OCI-LY3 (cell line): ENCODE measurements around the gene SLC16A11.
"Not testable (repeated sequence)": the region's sequence is repeated elsewhere in the genome, so short reads cannot be mapped to it uniquely, and the experiment has no call there.

Experiments used
- H2AFZ ChIP-seq: fragments of 200-600, 300-600 bp; shearing (Covaris generic); 2 replicates; pipeline ENCODE4 v1.6.0; 2014; ENCODE audit warnings: antibody characterized with exemption, low read depth, low read length
- H3K27ac ChIP-seq: fragments of 200-600, 300-600 bp; sonication (generic); 2 replicates; pipeline ENCODE4 v1.5.1; 2014; ENCODE audit warnings: mild to moderate bottlenecking, low read length, moderate library complexity, mixed read lengths
- H3K27me3 ChIP-seq: fragments of 200-600, 300-600 bp; sonication (generic); 2 replicates; pipeline ENCODE4 v1.6.1; 2014; ENCODE audit warnings: low read depth, low read length, mixed read lengths
- H3K36me3 ChIP-seq: fragments of 200-600, 300-600 bp; sonication (generic); replicated peaks from 2 replicates; pipeline ENCODE3; 2014; ENCODE audit warnings: low read depth, low read length, mixed read lengths
- H3K4me1 ChIP-seq: fragments of 300-600, 200-600 bp; sonication (generic); 2 replicates; pipeline ENCODE4 v1.6.1; 2014; ENCODE audit warnings: low read length, mixed read lengths
- H3K4me2 ChIP-seq: fragments of 200-600, 300-600 bp; sonication (generic); 2 replicates; pipeline ENCODE4 v1.6.1; 2014; ENCODE audit warnings: low read length, mixed read lengths
- H3K4me3 ChIP-seq: fragments of 300-600, 200-600 bp; sonication (generic); 2 replicates; pipeline ENCODE4 v1.5.1; 2014; ENCODE audit warnings: antibody characterized with exemption, mild to moderate bottlenecking, low read length, moderate library complexity
- H3K79me2 ChIP-seq: fragments of 300-600, 200-600 bp; shearing (Covaris generic); 2 replicates; pipeline ENCODE4 v1.6.1; 2014; ENCODE audit warnings: mild to moderate bottlenecking, low read length, mixed read lengths
- H3K9ac ChIP-seq: fragments of 300-600, 200-600 bp; shearing (Covaris generic); 2 replicates; pipeline ENCODE4 v1.6.0; 2014; ENCODE audit warnings: mild to moderate bottlenecking, low read length, moderate library complexity
- H3K9me3 ChIP-seq: fragments of 200-600, 300-600 bp; shearing (Covaris generic); 2 replicates; pipeline ENCODE4 v1.6.1; 2014; ENCODE audit warnings: low read length, mixed read lengths; ENCODE audit not compliant: insufficient read depth
- H4K20me1 ChIP-seq: fragments of 200-600, 300-600 bp; sonication (generic); 2 replicates; pipeline ENCODE4 v1.6.1; 2016; ENCODE audit warnings: low read length, mixed read lengths; ENCODE audit not compliant: insufficient read depth
- CTCF ChIP-seq: fragments of 200-600, 300-600 bp; sonication (generic); IDR thresholded peaks from 2 replicates; pipeline ENCODE4 v1.5.1; 2014; ENCODE audit warnings: antibody characterized with exemption, low read length, low read depth
- EZH2phosphoT487 ChIP-seq: fragments of 200-600 bp; shearing (Covaris generic); IDR thresholded peaks from 2 replicates; pipeline ENCODE4 v1.6.1; 2018; ENCODE audit warnings: antibody characterized with exemption, mixed run types, low read depth

SLC16A11 gene

DNA sequence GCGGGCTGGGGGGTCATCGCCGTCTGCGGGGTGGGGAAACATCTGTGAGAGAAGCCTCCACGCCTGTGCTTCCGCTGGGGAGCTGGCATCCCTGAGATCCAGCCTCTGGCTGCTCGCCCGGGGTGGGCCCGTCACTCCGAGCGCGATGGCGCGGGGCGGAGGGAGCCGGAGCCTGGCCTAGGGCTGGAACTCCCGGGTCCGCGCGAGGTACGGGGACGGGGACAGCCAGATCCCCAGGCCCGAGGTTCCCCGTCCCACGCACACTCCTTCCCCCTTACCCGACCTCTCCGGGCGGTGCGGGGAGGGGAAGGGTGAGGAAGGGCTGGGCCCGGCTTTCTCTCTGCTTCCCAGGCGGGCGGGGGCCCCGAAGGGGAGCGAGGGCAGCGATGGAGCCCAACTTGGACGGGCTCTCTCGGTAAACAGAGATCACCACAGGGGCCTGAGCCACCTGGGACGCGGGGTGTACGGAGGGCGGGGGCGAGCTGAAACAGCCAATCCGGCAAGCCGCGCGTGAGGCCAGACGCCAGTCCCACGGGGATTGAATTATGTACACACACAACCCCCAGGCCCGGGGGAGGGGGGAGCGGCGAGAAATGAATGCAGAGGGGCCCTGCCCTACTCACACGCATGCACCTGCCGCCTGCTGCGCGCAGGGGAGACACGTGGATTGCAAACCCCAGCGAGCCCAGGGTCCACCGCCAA lies at the start of gene SLC16A11:
Gene SLC16A11, minus strand, starts transcription at position 596 of the 702 bp plus-strand sequence. Its CDS starts 579 bp downstream, at position 17.
- H3K9ac ChIP-seq: no peak within 1 kb of the TSS
- no peak within 1 kb of the TSS for H3K4me3 ChIP-seq
- no peaks in the 10 kb centered on the region for H3K9me3 ChIP-seq
- H3K27ac ChIP-seq: no peak within 1 kb of the TSS
- TF ChIP-seq EZH2phosphoT487 (no peak), CTCF (no peak)
- no peaks in the 10 kb centered on the region for H3K79me2 ChIP-seq
- no peaks in the 10 kb centered on the region for H3K36me3 ChIP-seq
- H3K27me3 ChIP-seq: no peaks in the 10 kb centered on the region
- no peak within 1 kb of the TSS for H3K4me2 ChIP-seq
- peaks cover 9% of the 10 kb centered on the region; the same call in 1 of the 2 replicates for H3K4me1 ChIP-seq
- no peak within 1 kb of the TSS for H2AFZ ChIP-seq
- no peaks in the 10 kb centered on the region for H4K20me1 ChIP-seq

- H3K27me3 ChIP-seq, H3K4me3 ChIP-seq: not testable (repeated sequence)
These were observed 47.6 kb upstream of the SLC16A11 start for GRCh38 chr17:7091311-7092005.

DNA sequence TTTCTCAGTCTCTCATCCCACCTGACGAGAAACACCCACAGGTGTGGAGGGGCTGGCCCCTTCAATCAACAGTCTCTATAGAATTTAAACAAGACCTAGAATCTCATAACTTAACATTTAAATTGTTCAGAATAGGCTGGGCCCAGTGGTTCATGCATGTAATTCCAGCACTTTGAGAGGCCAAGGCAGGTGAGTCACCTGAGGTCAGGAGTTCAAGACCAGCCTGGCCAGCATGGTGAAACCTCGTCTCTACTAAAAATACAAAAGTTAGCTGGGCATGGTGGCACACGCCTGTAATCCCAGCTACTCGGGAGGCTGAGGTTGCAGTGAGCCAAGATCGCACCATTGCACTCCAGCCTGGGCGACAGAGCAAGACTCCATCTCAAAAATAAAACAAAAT lies 45.7 kb upstream of the SLC16A11 start:
- not testable (repeated sequence) for H3K9me3 ChIP-seq

More at GRCh38 chr17:7091311-7092005, 47.6 kb upstream of the SLC16A11 start:
- H4K20me1 ChIP-seq, H3K4me2 ChIP-seq, H3K36me3 ChIP-seq, H3K27ac ChIP-seq, H3K9ac ChIP-seq, H2AFZ ChIP-seq, H3K9me3 ChIP-seq, H3K79me2 ChIP-seq: not testable (repeated sequence)
- H3K4me1 ChIP-seq: peaks cover 26% of the 10 kb centered on the region

DNA sequence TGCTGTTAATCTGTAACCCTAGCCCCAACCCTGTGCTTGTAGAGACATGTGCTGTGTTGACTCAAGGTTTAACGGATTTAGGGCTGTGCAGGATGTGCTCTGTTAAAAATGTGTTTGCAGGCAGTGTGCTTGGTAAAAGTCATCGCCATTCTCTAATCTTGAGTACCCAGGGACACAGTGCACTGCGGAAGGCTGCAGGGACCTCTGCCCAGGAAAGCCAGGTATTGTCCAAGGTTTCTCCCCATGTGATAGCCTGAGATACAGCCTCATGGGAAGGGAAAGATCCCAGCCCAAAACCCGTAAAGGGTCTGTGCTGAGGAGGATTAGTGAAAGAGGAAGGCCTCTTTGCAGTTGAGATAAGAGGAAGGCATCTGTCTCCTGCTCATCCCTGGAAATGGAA lies 44.5 kb upstream of the SLC16A11 start:
- not testable (repeated sequence) for H3K4me1 ChIP-seq, H4K20me1 ChIP-seq, H3K4me3 ChIP-seq, H3K4me2 ChIP-seq, H3K36me3 ChIP-seq, H3K79me2 ChIP-seq, H3K9me3 ChIP-seq, H3K27ac ChIP-seq, H3K9ac ChIP-seq, H2AFZ ChIP-seq, H3K27me3 ChIP-seq

More for the DNA sequence above, 45.7 kb upstream of the SLC16A11 start:
- H3K4me3 ChIP-seq, H3K4me2 ChIP-seq, H4K20me1 ChIP-seq, H3K79me2 ChIP-seq, H3K27ac ChIP-seq, H3K4me1 ChIP-seq, H2AFZ ChIP-seq, H3K36me3 ChIP-seq, H3K9ac ChIP-seq, H3K27me3 ChIP-seq: not testable (repeated sequence)

DNA sequence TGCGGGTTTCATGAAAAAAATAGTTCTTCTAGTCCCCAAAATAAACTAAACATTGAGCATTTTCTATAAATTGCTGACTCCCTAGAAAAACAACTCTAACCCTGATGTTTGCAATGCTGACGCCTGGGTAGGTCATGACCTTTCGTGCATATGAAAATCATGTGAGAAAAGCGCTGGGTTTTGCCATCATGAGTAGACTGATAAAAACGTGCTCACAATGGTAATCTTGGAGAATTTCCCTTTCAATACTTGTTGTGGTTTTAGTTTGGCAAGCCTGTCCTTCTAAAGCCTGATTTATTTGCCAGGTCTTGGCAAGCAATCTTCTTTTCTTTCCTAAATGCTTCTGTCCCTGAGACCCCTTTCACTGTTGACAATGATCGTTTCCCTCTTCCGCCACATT lies 40.2 kb upstream of the SLC16A11 start:
- Histone ChIP-seq H3K27ac (no peak overlapping the region), H3K9ac (no peak overlapping the region), H2AFZ (no peak overlapping the region), H3K79me2 (no peaks in the 10 kb centered on the region), H3K27me3 (no peaks in the 10 kb centered on the region), H3K4me2 (no peak overlapping the region), H4K20me1 (no peaks in the 10 kb centered on the region), H3K4me1 (no peaks in the 10 kb centered on the region), H3K4me3 (no peak overlapping the region), H3K36me3 (no peaks in the 10 kb centered on the region), H3K9me3 (no peaks in the 10 kb centered on the region)
- no peak for TF ChIP-seq EZH2phosphoT487
- no peak for TF ChIP-seq CTCF
